Liver (tissue), 9 donors: ENCODE results near the gene CCL21. TPM values are rescaled to one million over a fixed set of nuclear protein-coding genes. Genes with fewer than 3 reads are reported as not detected.
"Not testable (repeated sequence)": the region's sequence is repeated elsewhere in the genome, so short reads cannot be mapped to it uniquely, and the experiment has no call there.

Experiments used
- DNase-seq: peaks from one replicate; pipeline ENCODE4 v3.0.0-alpha.2; 2017; ENCODE audit warnings: low spot score
- H3K27ac ChIP-seq, 2 donors: one replicate each; pipeline ENCODE4 v1.7.0; 2013; ENCODE audit warnings: inconsistent platforms in 2 of 2, low read length in 2 of 2, control low read depth in 1 of 2, low read depth in 1 of 2, mild to moderate bottlenecking in 1 of 2
- H3K27me3 ChIP-seq, 4 donors: one replicate each; pipeline versions ENCODE4 v1.6.1 to v1.7.0; 2013; ENCODE audit warnings: low read length in 3 of 4, inconsistent platforms in 1 of 4, mild to moderate bottlenecking in 1 of 4, moderate library complexity in 1 of 4; ENCODE audit not compliant: control insufficient read depth in 4 of 4, insufficient read depth in 4 of 4
- H3K36me3 ChIP-seq, 4 donors: one replicate each; pipeline versions ENCODE4 v1.6.1 to v1.7.0; 2013; ENCODE audit warnings: low read length in 3 of 4, mild to moderate bottlenecking in 3 of 4, low read depth in 1 of 4, moderate library complexity in 1 of 4; ENCODE audit not compliant: control insufficient read depth in 4 of 4, insufficient read depth in 3 of 4
- H3K4me1 ChIP-seq, 4 donors: one replicate each; pipeline versions ENCODE4 v1.6.1 to v1.7.0; 2013; ENCODE audit warnings: low read length in 3 of 4, mild to moderate bottlenecking in 3 of 4, moderate library complexity in 1 of 4; ENCODE audit not compliant: control insufficient read depth in 4 of 4, insufficient read depth in 4 of 4
- H3K4me3 ChIP-seq, 3 donors: one replicate each; pipeline versions ENCODE4 v1.6.1 to v1.7.0; 2013; ENCODE audit warnings: low read length in 3 of 3, control low read depth in 1 of 3, low read depth in 1 of 3, mild to moderate bottlenecking in 1 of 3
- H3K9ac ChIP-seq, 2 donors: one replicate each; pipeline ENCODE4 v1.7.0; 2013; ENCODE audit warnings: low read length in 2 of 2, mild to moderate bottlenecking in 2 of 2, moderate library complexity in 2 of 2, control low read depth in 1 of 2, low read depth in 1 of 2
- H3K9me3 ChIP-seq, 4 donors: one replicate each; pipeline versions ENCODE4 v1.6.1 to v1.7.0; 2013; ENCODE audit warnings: low read length in 3 of 4; ENCODE audit not compliant: control insufficient read depth in 4 of 4
- EGR1 ChIP-seq, 2 donors: IDR thresholded peaks; 2 replicates each; pipeline ENCODE4 v1.6.1; 2016 to 2018; ENCODE audit warnings: antibody characterized with exemption in 2 of 2, low read depth in 2 of 2
- FOXA1 ChIP-seq: IDR thresholded peaks from 2 replicates; pipeline ENCODE4 v1.6.1; 2016; ENCODE audit warnings: antibody characterized with exemption
- FOXA2 ChIP-seq: IDR thresholded peaks from 2 replicates; pipeline ENCODE4 v1.6.1; 2016; ENCODE audit warnings: antibody characterized with exemption
- GABPA ChIP-seq, 2 donors: IDR thresholded peaks in 1 of 2; conservative IDR thresholded peaks in 1 of 2; 2 replicates each; pipeline ENCODE4 v1.6.1; 2016; ENCODE audit warnings: antibody characterized with exemption in 2 of 2, mild to moderate bottlenecking in 1 of 2, moderate library complexity in 1 of 2
- HNF4A ChIP-seq, 2 donors: conservative IDR thresholded peaks; 2 replicates each; pipeline ENCODE4 v1.6.1; 2016; ENCODE audit warnings: antibody characterized with exemption in 2 of 2, mild to moderate bottlenecking in 2 of 2
- HNF4G ChIP-seq: IDR thresholded peaks from 2 replicates; pipeline ENCODE4 v1.6.1; 2016; ENCODE audit warnings: antibody characterized with exemption
- JUND ChIP-seq, 2 donors: IDR thresholded peaks; 2 replicates each; pipeline ENCODE4 v1.6.1; 2016; ENCODE audit warnings: antibody characterized with exemption in 2 of 2
- NR2F2 ChIP-seq: IDR thresholded peaks from 2 replicates; pipeline ENCODE4 v1.6.1; 2016; ENCODE audit warnings: antibody characterized with exemption
- RAD21 ChIP-seq, 2 donors: IDR thresholded peaks; 2 replicates each; pipeline ENCODE4 v1.6.1; 2016; ENCODE audit warnings: antibody characterized with exemption in 2 of 2, mild to moderate bottlenecking in 2 of 2
- RXRA ChIP-seq, 2 donors: IDR thresholded peaks; 2 replicates each; pipeline ENCODE4 v1.6.1; 2017 to 2018; ENCODE audit warnings: antibody characterized with exemption in 2 of 2, mild to moderate bottlenecking in 1 of 2
- SP1 ChIP-seq: IDR thresholded peaks from 2 replicates; pipeline ENCODE4 v1.6.1; 2018; ENCODE audit warnings: antibody characterized with exemption, mild to moderate bottlenecking
- TAF1 ChIP-seq: conservative IDR thresholded peaks from 2 replicates; pipeline ENCODE4 v1.6.1; 2016; ENCODE audit warnings: antibody characterized with exemption, mild to moderate bottlenecking
- YY1 ChIP-seq: IDR thresholded peaks from 2 replicates; pipeline ENCODE4 v1.6.1; 2016; ENCODE audit warnings: antibody characterized with exemption, mild to moderate bottlenecking
- WGBS: extraction: QIAGEN DNeasy Blood & Tissue Kit; methylation state at CpG from one replicate; pipeline ENCODE4 v1.1.7; 2013; 5-methylcytosine and 5-hydroxymethylcytosine counted together
- polyA plus RNA-seq, 2 donors: library from polyadenylated mRNA; stranded (reverse) in 1 of 2; unstranded in 1 of 2; fragments of 200-250 nt in 1 of 2; fragments of >200 nt in 1 of 2; fragmentation: Nextera tagmentation in 1 of 2; extraction: Ambion mirVana in 1 of 2; gene quantifications; one replicate each; pipeline versions ENCODE4 v1.2.1 to v1.2.3, GENCODE V29; 2013 to 2015
- total RNA-seq, 2 donors: library from RNA; depleted of rRNA; stranded (reverse); fragments of >200 nt; gene quantifications; one replicate each; pipeline ENCODE4 v1.2.3, GENCODE V29; 2014
- TF ChIP-seq, protein P1 (sequence below): IDR thresholded peaks from 2 replicates; pipeline ENCODE4 v1.6.1; 2016; ENCODE audit warnings: antibody characterized with exemption
- TF ChIP-seq, protein P2 (sequence below): IDR thresholded peaks from 2 replicates; pipeline ENCODE4 v1.6.1; 2016; ENCODE audit warnings: antibody characterized with exemption
- TF ChIP-seq, protein P3 (sequence below): IDR thresholded peaks from 2 replicates; pipeline ENCODE4 v1.6.1; 2016; ENCODE audit warnings: antibody characterized with exemption
- TF ChIP-seq, protein P4 (sequence below): fragments of 150-350 bp; IDR thresholded peaks from 2 replicates; pipeline ENCODE4 v1.5.1; 2017; ENCODE audit warnings: improper control_type of control experiment, low read depth, low read length; ENCODE audit not compliant: missing input control
- TF ChIP-seq, protein P5 (sequence below): IDR thresholded peaks from 2 replicates; pipeline ENCODE4 v1.6.1; 2016; ENCODE audit warnings: antibody characterized with exemption, mild to moderate bottlenecking
- donor health status: healthy.
- donor health status: healthy.
- donor health status: healthy.
- donor health status: healthy.
- donor health status: healthy.

The CCL21 gene
- total and polyA plus RNA-seq, 4 donors = 2.2 to 31.0 (median 10.6) TPM

DNA sequence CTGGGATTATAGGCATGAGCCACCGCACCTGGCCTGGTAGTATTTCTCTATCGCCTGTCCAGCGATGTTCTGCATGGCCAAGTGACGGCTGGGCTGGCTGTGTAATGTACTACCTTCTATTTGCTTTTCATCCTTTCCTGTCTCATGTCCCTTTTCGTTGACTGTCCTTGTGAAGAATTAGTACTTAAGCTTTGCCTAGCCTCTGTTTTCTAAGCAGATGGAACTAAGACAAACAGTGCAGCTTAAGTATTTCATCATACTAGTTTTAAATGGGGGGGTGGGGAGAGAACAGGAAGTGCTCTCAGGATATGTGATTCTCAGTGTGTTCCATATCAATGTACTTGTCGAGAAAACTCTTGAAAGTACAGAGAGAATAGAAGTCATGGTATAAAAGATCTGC is 31.7 kb upstream of the CCL21 start:
- Histone ChIP-seq H3K27me3 (no peaks in the 10 kb centered on the region), H3K27ac (no peak overlapping the region), H3K9ac (no peak overlapping the region), H3K4me1 (no peaks in the 10 kb centered on the region), H3K9me3 (no peaks in the 10 kb centered on the region), H3K36me3 (no peaks in the 10 kb centered on the region), H3K4me3 (no peak overlapping the region)
- 77% methylated on average over 6 of the region's 6 CpGs for WGBS
- no peak for TF ChIP-seq NR2F2
- no peak for TF ChIP-seq TAF1
- no peak for TF ChIP-seq FOXA2
- no peak for TF ChIP-seq RAD21 (IDR thresholded peaks at IDR 0.05)
- TF ChIP-seq JUND (IDR thresholded peaks at IDR 0.05) = no peak
- TF ChIP-seq FOXA1 = no peak
- TF ChIP-seq, protein P1, sequence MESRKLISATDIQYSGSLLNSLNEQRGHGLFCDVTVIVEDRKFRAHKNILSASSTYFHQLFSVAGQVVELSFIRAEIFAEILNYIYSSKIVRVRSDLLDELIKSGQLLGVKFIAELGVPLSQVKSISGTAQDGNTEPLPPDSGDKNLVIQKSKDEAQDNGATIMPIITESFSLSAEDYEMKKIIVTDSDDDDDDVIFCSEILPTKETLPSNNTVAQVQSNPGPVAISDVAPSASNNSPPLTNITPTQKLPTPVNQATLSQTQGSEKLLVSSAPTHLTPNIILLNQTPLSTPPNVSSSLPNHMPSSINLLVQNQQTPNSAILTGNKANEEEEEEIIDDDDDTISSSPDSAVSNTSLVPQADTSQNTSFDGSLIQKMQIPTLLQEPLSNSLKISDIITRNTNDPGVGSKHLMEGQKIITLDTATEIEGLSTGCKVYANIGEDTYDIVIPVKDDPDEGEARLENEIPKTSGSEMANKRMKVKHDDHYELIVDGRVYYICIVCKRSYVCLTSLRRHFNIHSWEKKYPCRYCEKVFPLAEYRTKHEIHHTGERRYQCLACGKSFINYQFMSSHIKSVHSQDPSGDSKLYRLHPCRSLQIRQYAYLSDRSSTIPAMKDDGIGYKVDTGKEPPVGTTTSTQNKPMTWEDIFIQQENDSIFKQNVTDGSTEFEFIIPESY = no peak
- TF ChIP-seq, protein P2, sequence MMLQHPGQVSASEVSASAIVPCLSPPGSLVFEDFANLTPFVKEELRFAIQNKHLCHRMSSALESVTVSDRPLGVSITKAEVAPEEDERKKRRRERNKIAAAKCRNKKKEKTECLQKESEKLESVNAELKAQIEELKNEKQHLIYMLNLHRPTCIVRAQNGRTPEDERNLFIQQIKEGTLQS = no peak
- no peak for TF ChIP-seq YY1
- TF ChIP-seq HNF4G = no peak
- TF ChIP-seq GABPA (IDR thresholded peaks at IDR 0.05 in 1 of 2, conservative IDR thresholded peaks at IDR 0.05 in 1 of 2) = no peak
- TF ChIP-seq, protein P3, sequence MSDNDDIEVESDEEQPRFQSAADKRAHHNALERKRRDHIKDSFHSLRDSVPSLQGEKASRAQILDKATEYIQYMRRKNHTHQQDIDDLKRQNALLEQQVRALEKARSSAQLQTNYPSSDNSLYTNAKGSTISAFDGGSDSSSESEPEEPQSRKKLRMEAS = no peak
- no peak for TF ChIP-seq EGR1 (IDR thresholded peaks at IDR 0.05; ENCODE audit: low read depth in 2 of 2)
- TF ChIP-seq, protein P4, sequence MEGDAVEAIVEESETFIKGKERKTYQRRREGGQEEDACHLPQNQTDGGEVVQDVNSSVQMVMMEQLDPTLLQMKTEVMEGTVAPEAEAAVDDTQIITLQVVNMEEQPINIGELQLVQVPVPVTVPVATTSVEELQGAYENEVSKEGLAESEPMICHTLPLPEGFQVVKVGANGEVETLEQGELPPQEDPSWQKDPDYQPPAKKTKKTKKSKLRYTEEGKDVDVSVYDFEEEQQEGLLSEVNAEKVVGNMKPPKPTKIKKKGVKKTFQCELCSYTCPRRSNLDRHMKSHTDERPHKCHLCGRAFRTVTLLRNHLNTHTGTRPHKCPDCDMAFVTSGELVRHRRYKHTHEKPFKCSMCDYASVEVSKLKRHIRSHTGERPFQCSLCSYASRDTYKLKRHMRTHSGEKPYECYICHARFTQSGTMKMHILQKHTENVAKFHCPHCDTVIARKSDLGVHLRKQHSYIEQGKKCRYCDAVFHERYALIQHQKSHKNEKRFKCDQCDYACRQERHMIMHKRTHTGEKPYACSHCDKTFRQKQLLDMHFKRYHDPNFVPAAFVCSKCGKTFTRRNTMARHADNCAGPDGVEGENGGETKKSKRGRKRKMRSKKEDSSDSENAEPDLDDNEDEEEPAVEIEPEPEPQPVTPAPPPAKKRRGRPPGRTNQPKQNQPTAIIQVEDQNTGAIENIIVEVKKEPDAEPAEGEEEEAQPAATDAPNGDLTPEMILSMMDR = no peak
- TF ChIP-seq HNF4A (conservative IDR thresholded peaks at IDR 0.05) = no peak
- no peak for TF ChIP-seq RXRA (IDR thresholded peaks at IDR 0.05)
- TF ChIP-seq, protein P5, sequence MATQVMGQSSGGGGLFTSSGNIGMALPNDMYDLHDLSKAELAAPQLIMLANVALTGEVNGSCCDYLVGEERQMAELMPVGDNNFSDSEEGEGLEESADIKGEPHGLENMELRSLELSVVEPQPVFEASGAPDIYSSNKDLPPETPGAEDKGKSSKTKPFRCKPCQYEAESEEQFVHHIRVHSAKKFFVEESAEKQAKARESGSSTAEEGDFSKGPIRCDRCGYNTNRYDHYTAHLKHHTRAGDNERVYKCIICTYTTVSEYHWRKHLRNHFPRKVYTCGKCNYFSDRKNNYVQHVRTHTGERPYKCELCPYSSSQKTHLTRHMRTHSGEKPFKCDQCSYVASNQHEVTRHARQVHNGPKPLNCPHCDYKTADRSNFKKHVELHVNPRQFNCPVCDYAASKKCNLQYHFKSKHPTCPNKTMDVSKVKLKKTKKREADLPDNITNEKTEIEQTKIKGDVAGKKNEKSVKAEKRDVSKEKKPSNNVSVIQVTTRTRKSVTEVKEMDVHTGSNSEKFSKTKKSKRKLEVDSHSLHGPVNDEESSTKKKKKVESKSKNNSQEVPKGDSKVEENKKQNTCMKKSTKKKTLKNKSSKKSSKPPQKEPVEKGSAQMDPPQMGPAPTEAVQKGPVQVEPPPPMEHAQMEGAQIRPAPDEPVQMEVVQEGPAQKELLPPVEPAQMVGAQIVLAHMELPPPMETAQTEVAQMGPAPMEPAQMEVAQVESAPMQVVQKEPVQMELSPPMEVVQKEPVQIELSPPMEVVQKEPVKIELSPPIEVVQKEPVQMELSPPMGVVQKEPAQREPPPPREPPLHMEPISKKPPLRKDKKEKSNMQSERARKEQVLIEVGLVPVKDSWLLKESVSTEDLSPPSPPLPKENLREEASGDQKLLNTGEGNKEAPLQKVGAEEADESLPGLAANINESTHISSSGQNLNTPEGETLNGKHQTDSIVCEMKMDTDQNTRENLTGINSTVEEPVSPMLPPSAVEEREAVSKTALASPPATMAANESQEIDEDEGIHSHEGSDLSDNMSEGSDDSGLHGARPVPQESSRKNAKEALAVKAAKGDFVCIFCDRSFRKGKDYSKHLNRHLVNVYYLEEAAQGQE = no peak
- no peak for TF ChIP-seq SP1
- DNase-seq = no peak

DNA sequence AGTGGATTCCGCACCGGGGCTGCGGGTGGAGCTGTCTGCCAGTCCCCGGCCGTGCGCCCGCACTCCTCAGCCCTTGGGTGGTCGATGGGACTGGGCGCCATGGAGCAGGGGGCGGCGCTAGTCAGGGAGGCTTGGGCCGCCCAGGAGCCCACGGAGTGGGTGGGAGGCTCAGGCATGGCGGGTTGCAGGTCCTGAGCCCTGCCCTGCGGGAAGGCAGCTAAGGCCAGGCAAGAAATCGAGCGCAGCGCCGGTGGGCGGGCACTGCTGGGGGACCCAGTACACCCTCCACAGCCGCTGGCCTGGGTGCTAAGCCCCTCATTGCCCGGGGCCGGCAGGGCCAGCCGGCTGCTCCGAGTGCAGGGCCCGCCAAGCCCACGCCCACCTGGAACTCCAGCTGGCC is 30.2 kb upstream of the CCL21 start:
- 95% methylated on average over 27 of the region's 27 CpGs for WGBS
- not testable (repeated sequence) for H3K4me3 ChIP-seq, DNase-seq, H3K36me3 ChIP-seq, H3K9ac ChIP-seq, H3K27ac ChIP-seq, H3K4me1 ChIP-seq, H3K9me3 ChIP-seq, H3K27me3 ChIP-seq
